HG03378 (cell line): ENCODE data around the gene IL12RB1.

Experiments
- ATAC-seq: cut with Tn5 transposase; IDR thresholded peaks from one replicate; pipeline ENCODE4 v1.9.1; 2021; ENCODE audit warnings: mild to moderate bottlenecking, moderate library complexity; ENCODE audit not compliant: unreplicated experiment

IL12RB1 gene

GRCh38 chr19:18086590-18087138 lies at the start of gene IL12RB1:
Gene IL12RB1, minus strand, starts transcription at chr19:18086934. Its CDS starts 111 bp downstream, at chr19:18086823.
- ATAC-seq: no peak

GRCh38 chr19:18135712-18136584 lies 49.2 kb upstream of the IL12RB1 start:
- no peak for ATAC-seq

- ATAC-seq: no peak
Measured at GRCh38 chr19:18131841-18132596, 45.3 kb upstream of the IL12RB1 start.

DNA sequence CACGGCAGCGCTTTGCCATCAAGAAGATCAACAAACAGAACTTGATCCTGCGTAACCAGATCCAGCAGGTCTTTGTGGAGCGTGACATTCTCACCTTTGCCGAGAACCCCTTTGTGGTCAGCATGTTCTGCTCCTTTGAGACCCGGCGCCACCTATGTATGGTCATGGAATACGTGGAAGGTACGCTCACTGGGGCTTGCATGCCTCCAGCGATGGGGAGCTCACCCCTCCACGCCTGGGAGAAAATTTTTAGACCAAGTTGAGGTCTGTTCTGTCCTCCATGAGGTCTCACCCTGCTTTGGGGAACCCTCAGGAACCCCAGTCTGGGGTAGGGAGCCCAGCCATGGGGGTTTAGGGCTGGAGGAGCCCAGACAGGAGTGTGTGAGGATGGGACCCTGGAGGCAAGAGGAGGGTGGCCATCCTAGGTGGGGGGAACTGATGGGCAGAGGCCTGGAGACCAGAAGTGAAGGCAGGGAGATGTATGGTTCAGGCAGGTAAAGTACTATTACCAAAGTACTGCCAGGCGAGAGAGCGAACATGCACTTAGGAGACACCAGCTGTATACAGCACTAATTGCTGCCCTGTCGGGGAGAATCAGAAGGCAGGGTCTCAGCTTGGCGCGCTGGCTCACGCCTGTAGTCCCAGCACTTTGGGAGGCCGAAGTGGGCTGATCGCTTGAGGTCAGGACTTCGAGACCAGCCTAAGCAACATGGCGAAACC lies 43.9 kb upstream of the IL12RB1 start:
- no peak for ATAC-seq

DNA sequence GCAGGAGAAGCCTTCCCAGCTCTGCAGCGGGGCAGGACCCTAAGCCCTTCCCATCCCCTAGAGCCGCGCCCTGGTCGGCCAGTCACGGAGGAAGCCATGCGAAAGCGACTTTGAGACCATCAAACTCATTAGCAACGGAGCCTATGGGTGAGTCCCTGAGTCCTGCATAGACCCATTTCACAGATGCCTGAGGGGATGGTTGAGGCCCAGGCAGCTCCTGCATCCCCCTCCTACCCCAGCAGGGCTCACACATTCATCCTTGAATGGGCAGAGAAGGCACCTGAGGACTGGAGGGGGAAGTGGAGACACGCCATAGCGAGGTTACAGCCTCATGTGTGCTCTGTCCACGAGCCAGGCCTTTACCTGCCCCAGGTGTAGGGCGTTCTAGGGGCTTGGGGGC lies 42.1 kb upstream of the IL12RB1 start:
- ATAC-seq: no peak

DNA sequence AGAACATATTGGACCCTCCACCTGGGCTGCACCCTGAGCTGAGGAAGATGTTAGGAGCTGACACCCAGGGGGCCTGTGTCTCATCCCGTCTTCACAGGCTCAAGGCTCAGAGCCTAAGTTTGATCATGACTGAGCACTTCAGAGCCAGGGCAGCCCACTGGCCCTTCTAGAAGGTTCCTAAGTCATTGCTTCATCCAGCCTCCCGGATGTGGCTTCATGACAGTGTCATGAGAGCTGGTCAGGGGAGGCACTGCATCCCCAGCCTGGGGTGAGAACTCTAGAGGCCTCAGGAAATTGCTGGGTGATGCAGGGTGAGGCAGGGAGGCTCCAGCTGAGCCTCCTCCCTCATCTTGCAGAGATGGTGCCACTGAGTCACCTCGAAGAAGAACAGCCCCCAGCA lies 41.3 kb upstream of the IL12RB1 start:
- ATAC-seq: no peak

GRCh38 chr19:18126097-18126496 lies 39.4 kb upstream of the IL12RB1 start:
- no peak for ATAC-seq

DNA sequence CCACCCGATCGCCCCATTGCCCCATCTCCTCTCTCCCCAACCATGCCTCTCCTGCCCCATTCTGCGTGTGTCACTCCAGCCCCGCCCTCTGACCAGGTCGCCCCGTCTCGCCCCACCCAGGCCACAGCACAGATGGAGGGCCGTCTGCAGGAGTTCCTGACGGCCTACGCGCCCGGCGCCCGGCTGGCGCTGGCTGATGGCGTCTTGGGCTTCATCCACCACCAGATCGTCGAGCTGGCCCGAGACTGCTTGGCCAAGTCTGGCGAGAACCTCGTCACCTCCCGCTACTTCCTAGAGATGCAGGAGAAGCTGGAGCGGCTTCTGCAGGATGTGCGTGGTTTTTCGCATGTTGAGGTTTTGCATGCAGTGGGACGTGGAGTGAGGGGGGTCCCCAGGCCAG lies 37.1 kb upstream of the IL12RB1 start:
- ATAC-seq: no peak

- no peak for ATAC-seq
Measured at GRCh38 chr19:18122860-18123795, 36.4 kb upstream of the IL12RB1 start.

- no peak for ATAC-seq
Measured at GRCh38 chr19:18122424-18122823, 35.7 kb upstream of the IL12RB1 start.

GRCh38 chr19:18121166-18121565 lies 34.4 kb upstream of the IL12RB1 start:
- no peak for ATAC-seq

GRCh38 chr19:18120127-18120526 lies 33.4 kb upstream of the IL12RB1 start:
- no peak for ATAC-seq

GRCh38 chr19:18119717-18120105 lies 33.0 kb upstream of the IL12RB1 start:
- ATAC-seq: no peak

DNA sequence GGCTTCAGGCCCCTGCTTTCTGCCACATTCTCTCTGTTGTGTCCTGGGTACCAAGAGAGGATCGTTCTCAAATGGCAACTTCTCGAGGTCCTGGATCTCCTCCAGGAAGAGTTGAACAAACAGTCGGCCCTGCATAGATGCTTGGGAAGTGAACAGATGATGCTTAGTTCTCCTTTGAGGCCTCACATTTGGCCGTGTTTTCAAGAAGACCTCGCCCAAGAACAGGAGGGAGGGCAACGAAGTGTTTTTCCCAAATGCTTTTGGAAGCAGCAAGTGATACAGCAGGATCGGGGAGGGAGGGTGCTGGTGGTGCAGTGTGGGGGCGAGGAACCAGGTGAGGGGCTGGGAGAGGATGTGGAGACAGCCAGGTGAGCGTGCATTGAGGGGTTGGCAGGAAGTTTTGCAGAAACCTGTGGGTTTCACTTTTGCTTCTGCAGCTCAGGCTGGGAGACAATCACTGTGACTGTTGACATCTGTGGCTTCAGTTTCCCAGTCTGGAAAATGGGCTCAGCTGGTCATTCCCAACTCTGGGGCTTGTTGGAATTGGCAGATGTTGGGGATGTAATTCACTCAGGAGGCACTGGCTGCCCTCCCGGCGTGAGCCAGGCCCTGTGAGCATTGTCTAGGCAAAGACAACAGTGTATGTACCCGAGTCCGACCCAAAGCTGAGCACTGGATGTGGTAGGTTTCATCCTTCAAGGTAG lies 32.4 kb upstream of the IL12RB1 start:
- ATAC-seq: no peak

DNA sequence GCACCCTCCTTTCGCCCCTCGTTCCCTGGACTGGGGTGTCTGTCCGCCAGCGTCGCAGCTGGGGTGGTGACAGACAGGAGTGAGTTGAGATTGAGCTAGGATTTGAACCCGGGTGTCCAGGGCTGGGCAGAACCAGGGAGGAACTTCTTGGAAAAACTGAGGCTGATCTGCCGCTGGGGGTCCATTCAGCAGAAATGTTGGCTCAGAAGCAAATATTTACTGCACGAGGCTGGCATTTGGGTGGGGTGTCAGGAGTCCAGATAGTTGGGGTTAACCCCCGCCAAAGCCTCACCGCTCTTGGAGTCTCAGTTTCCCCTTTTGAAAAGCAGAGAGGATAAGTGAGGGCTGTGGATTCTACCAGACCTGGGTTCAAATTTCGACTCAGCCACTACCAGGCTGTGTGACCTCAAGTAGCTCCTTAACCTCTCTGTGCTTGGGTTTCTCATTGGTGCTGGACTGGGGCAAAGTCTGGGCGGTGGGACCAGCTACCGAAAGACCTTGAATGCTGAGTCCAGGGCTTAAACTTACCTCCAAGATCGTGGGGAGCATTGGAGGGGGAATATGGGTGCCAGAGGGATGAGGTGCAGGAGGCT lies 31.8 kb upstream of the IL12RB1 start:
- ATAC-seq: no peak

DNA sequence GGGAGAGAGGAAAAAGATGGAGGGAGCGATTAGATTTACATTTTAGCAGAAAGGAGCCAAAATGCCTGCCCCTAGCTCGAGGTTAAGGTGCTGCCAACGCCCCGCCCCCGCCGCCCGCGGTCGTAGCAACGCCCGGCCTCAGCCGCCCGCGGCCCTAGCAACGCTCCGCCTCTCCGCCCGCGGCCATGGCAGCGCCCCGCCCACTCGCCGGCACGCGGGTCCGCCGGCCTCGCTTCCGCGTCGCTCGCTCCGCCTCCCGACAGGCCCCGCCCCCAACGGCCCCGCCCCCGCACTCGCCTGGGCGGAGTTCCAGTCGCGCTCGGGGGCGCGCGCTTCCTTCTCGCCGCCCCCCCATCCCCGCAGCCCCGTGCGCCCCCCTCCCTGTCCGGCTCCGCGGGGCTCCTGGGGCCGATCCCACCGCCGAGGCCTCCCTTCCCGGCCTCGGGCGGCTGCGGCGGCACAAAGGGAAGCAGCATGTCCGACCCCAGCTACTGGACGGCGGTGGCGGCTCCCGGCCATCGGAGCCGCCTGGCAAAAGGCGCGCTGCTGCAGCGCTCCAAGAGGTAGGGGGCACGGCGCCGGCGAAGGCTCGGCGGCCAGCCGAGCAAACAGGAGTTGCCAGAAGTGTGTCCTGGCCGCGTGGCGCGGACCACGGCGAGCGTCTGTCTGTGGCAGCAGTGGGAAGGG lies 31.1 kb upstream of the IL12RB1 start:
- no peak for ATAC-seq

DNA sequence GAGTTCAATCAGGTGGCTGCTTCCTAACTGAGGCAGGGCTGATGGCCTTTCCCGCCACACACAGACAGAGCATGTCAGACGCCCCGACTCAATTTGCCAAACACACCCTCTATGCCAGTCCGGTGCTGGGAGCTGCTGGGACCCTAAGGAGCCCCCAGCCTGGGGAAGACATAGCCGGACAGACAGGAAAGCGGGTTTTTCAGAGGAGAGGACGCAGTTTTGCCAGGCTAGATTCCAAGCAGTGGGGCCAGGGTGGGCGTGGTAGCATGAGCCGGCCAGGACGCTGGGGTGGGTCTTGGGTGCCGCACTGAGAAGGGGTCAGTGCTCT lies 30.6 kb upstream of the IL12RB1 start:
- no peak for ATAC-seq

- ATAC-seq: no peak
Measured at GRCh38 chr19:18114483-18114882, 27.7 kb upstream of the IL12RB1 start.

- no peak for ATAC-seq
Measured at GRCh38 chr19:18113827-18114226, 27.1 kb upstream of the IL12RB1 start.
